Omental fat pad (tissue), 4 donors: ENCODE data around the gene EFCAB6. TPM values are rescaled to one million over a fixed set of nuclear protein-coding genes. Genes with fewer than 3 reads are reported as not detected.
"Not testable (repeated sequence)": the region's sequence is repeated elsewhere in the genome, so short reads cannot be mapped to it uniquely, and the experiment has no call there.

Source experiments
- ATAC-seq: fragments of 150-250 bp; one replicate; pipeline ENCODE4 v1.9.1; 2016; ENCODE audit warnings: mild to moderate bottlenecking, moderate library complexity; ENCODE audit not compliant: low FRiP score
- DNase-seq: peaks from one replicate; pipeline ENCODE4 v3.0.0-alpha.2; 2019; ENCODE audit warnings: low spot score
- CTCF ChIP-seq, 3 donors: fragments of 450-650 bp; IDR thresholded peaks; one replicate each; pipeline ENCODE4 v1.5.1; 2016 to 2017; ENCODE audit warnings: antibody characterized with exemption in 3 of 3, mild to moderate bottlenecking in 3 of 3, moderate library complexity in 2 of 3
- total RNA-seq, 4 donors: library from RNA; depleted of rRNA; stranded (reverse); fragments of >200 nt; gene quantifications; one replicate each; pipeline ENCODE4 v1.1.0, GENCODE V29; 2016

EFCAB6 gene
- total RNA-seq, 4 donors from 2014 or later = 0.48 to 3.2 (median 1.9) TPM

- ATAC-seq = no peak
- DNase-seq = no peak
- no peak for TF ChIP-seq CTCF (IDR thresholded peaks at IDR 0.05)
These were observed 144.4 kb downstream of the EFCAB6 start for GRCh38 chr22:43667656-43668055.

GRCh38 chr22:43666457-43666856 is 145.6 kb downstream of the EFCAB6 start:
- ATAC-seq (no peak), DNase-seq (no peak)
- no peak for TF ChIP-seq CTCF (IDR thresholded peaks at IDR 0.05)

GRCh38 chr22:43658823-43659222 is 153.3 kb downstream of the EFCAB6 start:
- no peak for DNase-seq
- TF ChIP-seq CTCF (IDR thresholded peaks at IDR 0.05) = no peak

GRCh38 chr22:43656581-43656980 is 155.5 kb downstream of the EFCAB6 start:
- ATAC-seq, DNase-seq: not testable (repeated sequence)

More at GRCh38 chr22:43658823-43659222, 153.3 kb downstream of the EFCAB6 start:
- ATAC-seq = no peak

- ATAC-seq (no peak), DNase-seq (no peak)
- TF ChIP-seq CTCF (IDR thresholded peaks at IDR 0.05) = no peak
These were observed 157.8 kb downstream of the EFCAB6 start for GRCh38 chr22:43654271-43654670.

GRCh38 chr22:43652845-43653244 is 159.3 kb downstream of the EFCAB6 start:
- no peak for DNase-seq
- ATAC-seq = no peak
- TF ChIP-seq CTCF (IDR thresholded peaks at IDR 0.05) = no peak

- ATAC-seq (no peak), DNase-seq (no peak)
- TF ChIP-seq CTCF (IDR thresholded peaks at IDR 0.05) = no peak
These were observed 168.7 kb downstream of the EFCAB6 start for GRCh38 chr22:43643387-43643786.
